Sciatic nerve (tissue), 2 donors: ENCODE data around the gene RAD51B. TPM values are rescaled to one million over a fixed set of nuclear protein-coding genes. Genes with fewer than 3 reads are reported as not detected.

Experiments used
- ATAC-seq: fragments of 200-7000 bp; cut with Tn5 transposase; one replicate; pipeline ENCODE4 v1.9.1; 2020; ENCODE audit warnings: mild to moderate bottlenecking, moderate library complexity
- DNase-seq: peaks from one replicate; pipeline ENCODE4 v3.0.0-alpha.2; 2020; ENCODE audit warnings: low spot score
- intact Hi-C: fragments of 100-400 bp; cut with DNase I; formaldehyde crosslinking; loops from one replicate; pipeline ENCODE4 v1.14.2; 2022
- total RNA-seq: library from RNA; stranded (reverse); fragmentation: NEBNext Ultra II Directional; extraction: Animal tissue kit (Norgen Biotek cat#: 25700); gene quantifications from one replicate; pipeline ENCODE4 v1.2.1, GENCODE V29; 2021
- donor health status: DM: no; HTN: no; CAD: no.
- donor health status: DM: no; HTN: no; CAD: no.

The RAD51B gene
- total RNA-seq, 1 donor from 2014 or later = 30.4 TPM

GRCh38 chr14:68495101-68496039, 675.8 kb downstream of the RAD51B start:
- intact Hi-C loops = no loop called here
- DNase-seq = no peak
- no peak for ATAC-seq

GRCh38 chr14:68497011-68497410, 677.4 kb downstream of the RAD51B start:
- DNase-seq (no peak), ATAC-seq (no peak)
- intact Hi-C loops = no loop called here

GRCh38 chr14:68499451-68499850, 679.9 kb downstream of the RAD51B start:
- intact Hi-C loops = no loop called here
- DNase-seq = no peak
- ATAC-seq = no peak

GRCh38 chr14:68501171-68501570, 681.6 kb downstream of the RAD51B start:
- ATAC-seq = no peak
- no peak for DNase-seq
- intact Hi-C loops = no loop called here

- ATAC-seq (no peak), DNase-seq (no peak)
- intact Hi-C loops = no loop called here
These were observed 682.1 kb downstream of the RAD51B start for GRCh38 chr14:68501614-68502052.

- DNase-seq (no peak), ATAC-seq (no peak)
- intact Hi-C loops = no loop called here
These were observed 682.7 kb downstream of the RAD51B start for GRCh38 chr14:68502230-68502629.

- intact Hi-C loops = no loop called here
- no peak for DNase-seq
- ATAC-seq = no peak
These were observed 683.7 kb downstream of the RAD51B start for GRCh38 chr14:68503186-68503825.

- DNase-seq = no peak
- no peak for ATAC-seq
- intact Hi-C loops = no loop called here
These were observed 685.3 kb downstream of the RAD51B start for GRCh38 chr14:68504861-68505260.

- DNase-seq (no peak), ATAC-seq (no peak)
- intact Hi-C loops = no loop called here
These were observed 686.6 kb downstream of the RAD51B start for GRCh38 chr14:68506021-68506644.

- intact Hi-C loops = no loop called here
- no peak for ATAC-seq
- no peak for DNase-seq
These were observed 687.3 kb downstream of the RAD51B start for GRCh38 chr14:68506645-68507419.

GRCh38 chr14:68507544-68508081, 688.0 kb downstream of the RAD51B start:
- ATAC-seq (no peak), DNase-seq (no peak)
- intact Hi-C loops = no loop called here

- ATAC-seq (no peak), DNase-seq (no peak)
- intact Hi-C loops = no loop called here
These were observed 689.0 kb downstream of the RAD51B start for GRCh38 chr14:68508581-68508980.

- ATAC-seq = no peak
- intact Hi-C loops = no loop called here
- DNase-seq = no peak
These were observed 689.8 kb downstream of the RAD51B start for GRCh38 chr14:68509188-68509983.

- DNase-seq = peak; percentile 85
- ATAC-seq = peak; percentile 86
- intact Hi-C loops = no loop called here
These were observed 690.9 kb downstream of the RAD51B start for GRCh38 chr14:68510201-68511128.

- ATAC-seq (peak; percentile 63), DNase-seq (no peak)
- intact Hi-C loops = no loop called here
These were observed 691.8 kb downstream of the RAD51B start for GRCh38 chr14:68511129-68512047.

GRCh38 chr14:68512088-68512487, 692.5 kb downstream of the RAD51B start:
- DNase-seq (peak; percentile 71), ATAC-seq (peak; percentile 22)
- intact Hi-C loops = no loop called here
